Right atrium auricular region (tissue), 2 donors: Measurements from ENCODE around the gene HELZ. TPM values are rescaled to one million over a fixed set of nuclear protein-coding genes. Genes with fewer than 3 reads are reported as not detected.

Source experiments
- DNase-seq: peaks from one replicate; pipeline ENCODE4 v3.0.0-alpha.2; 2019; ENCODE audit warnings: low spot score
- H3K27ac ChIP-seq, 2 donors: fragments of 200-600 bp; sonication (generic); 1 replicate in 1 of 2; 2 replicates in 1 of 2; pipeline ENCODE4 v1.5.1; 2016 to 2019
- H3K27me3 ChIP-seq, 2 donors: fragments of 200-600 bp; sonication (generic); one replicate each; pipeline versions ENCODE4 v1.5.1 to v1.6.0; 2017 to 2019
- H3K36me3 ChIP-seq: fragments of 200-600 bp; sonication (generic); one replicate; pipeline ENCODE4 v1.5.1; 2016
- H3K4me1 ChIP-seq, 2 donors: fragments of 200-600 bp; sonication (generic); one replicate each; pipeline versions ENCODE4 v1.5.1 to v1.6.0; 2017 to 2019
- H3K4me3 ChIP-seq, 2 donors: fragments of 200-600 bp; sonication (generic); 1 replicate in 1 of 2; 2 replicates in 1 of 2; pipeline ENCODE4 v1.5.1; 2017 to 2019; ENCODE audit warnings: mild to moderate bottlenecking in 1 of 2, moderate library complexity in 1 of 2
- H3K9me3 ChIP-seq, 2 donors: fragments of 200-600 bp; sonication (generic); one replicate each; pipeline ENCODE4 v1.5.1; 2019
- total RNA-seq, 2 donors: library from RNA; depleted of rRNA; stranded (reverse); fragments of >200 nt; gene quantifications; one replicate each; pipeline ENCODE4 v1.1.0, GENCODE V29; 2016
- TF ChIP-seq, protein P1 (sequence below), 2 donors: fragments of 200-600 bp; sonication (generic); IDR thresholded peaks; one replicate each; pipeline ENCODE4 v1.5.1; 2019; ENCODE audit warnings: antibody characterized with exemption in 2 of 2

Gene HELZ
- total RNA-seq, 2 donors from 2014 or later, result 25.2 to 29.1 TPM

DNA sequence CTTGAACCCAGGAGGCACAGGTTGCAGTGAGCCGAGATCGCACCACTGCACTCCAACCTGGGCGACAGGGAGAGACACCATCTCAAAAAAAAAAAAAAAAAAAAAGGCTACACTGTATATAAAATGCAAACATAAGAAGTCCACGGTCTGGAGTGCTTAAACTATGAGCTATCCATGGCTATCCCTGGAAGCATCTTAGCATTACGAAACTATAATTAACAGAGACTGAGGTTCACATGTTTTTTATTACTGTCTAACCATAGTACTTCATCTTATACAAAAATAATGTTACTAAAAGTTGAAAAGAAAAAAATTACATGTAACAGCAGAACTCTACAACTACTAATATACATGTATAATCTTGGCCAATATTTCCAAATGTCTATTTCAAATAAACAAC lies 32.8 kb downstream of the HELZ start:
- H3K27ac ChIP-seq, result no peak overlapping the region
- TF ChIP-seq, protein P1, sequence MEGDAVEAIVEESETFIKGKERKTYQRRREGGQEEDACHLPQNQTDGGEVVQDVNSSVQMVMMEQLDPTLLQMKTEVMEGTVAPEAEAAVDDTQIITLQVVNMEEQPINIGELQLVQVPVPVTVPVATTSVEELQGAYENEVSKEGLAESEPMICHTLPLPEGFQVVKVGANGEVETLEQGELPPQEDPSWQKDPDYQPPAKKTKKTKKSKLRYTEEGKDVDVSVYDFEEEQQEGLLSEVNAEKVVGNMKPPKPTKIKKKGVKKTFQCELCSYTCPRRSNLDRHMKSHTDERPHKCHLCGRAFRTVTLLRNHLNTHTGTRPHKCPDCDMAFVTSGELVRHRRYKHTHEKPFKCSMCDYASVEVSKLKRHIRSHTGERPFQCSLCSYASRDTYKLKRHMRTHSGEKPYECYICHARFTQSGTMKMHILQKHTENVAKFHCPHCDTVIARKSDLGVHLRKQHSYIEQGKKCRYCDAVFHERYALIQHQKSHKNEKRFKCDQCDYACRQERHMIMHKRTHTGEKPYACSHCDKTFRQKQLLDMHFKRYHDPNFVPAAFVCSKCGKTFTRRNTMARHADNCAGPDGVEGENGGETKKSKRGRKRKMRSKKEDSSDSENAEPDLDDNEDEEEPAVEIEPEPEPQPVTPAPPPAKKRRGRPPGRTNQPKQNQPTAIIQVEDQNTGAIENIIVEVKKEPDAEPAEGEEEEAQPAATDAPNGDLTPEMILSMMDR (IDR thresholded peaks at IDR 0.05), result no peak
- H3K4me1 ChIP-seq, result peaks cover 0 to 19% of the 10 kb centered on the region in 2 donors
- H3K36me3 ChIP-seq, result peaks cover 12% of the 10 kb centered on the region
- H3K4me3 ChIP-seq, result no peak overlapping the region
- H3K27me3 ChIP-seq, result no peaks in the 10 kb centered on the region
- no peak for DNase-seq
- no peaks in the 10 kb centered on the region for H3K9me3 ChIP-seq

- no peak overlapping the region for H3K27ac ChIP-seq
- TF ChIP-seq, protein P1 (IDR thresholded peaks at IDR 0.05), result no peak
- no peaks in the 10 kb centered on the region for H3K27me3 ChIP-seq
- peaks cover 0 to 16% of the 10 kb centered on the region in 2 donors for H3K4me1 ChIP-seq
- no peak for DNase-seq
- peaks cover 11% of the 10 kb centered on the region for H3K36me3 ChIP-seq
- no peak overlapping the region for H3K4me3 ChIP-seq
- no peaks in the 10 kb centered on the region for H3K9me3 ChIP-seq
Observed at GRCh38 chr17:67211742-67212141, 33.3 kb downstream of the HELZ start.

DNA sequence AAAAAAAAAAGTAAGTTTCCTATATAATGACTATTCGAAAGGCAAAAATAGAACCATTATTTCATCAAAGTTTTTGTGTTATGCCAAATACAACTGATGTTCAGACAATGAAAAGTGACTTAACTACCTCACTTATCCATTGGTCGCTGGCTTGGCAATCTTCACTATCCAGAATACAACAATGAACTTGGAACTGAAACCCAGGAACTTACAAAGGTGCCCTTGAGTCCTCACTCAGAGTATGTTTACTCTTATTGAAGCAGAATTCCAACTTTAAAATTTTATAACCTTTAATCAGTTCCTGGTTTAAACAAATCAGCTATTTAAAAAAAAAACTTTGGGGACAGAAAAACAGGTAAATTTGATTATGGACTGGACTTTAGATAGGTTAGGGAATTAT lies 34.1 kb downstream of the HELZ start:
- H3K36me3 ChIP-seq, result peaks cover 11% of the 10 kb centered on the region
- H3K27me3 ChIP-seq, result no peaks in the 10 kb centered on the region
- H3K4me3 ChIP-seq, result no peak overlapping the region
- H3K4me1 ChIP-seq, result peaks cover 0 to 8% of the 10 kb centered on the region in 2 donors
- no peak for DNase-seq
- TF ChIP-seq, protein P1 (IDR thresholded peaks at IDR 0.05), result no peak
- H3K27ac ChIP-seq, result no peak overlapping the region
- H3K9me3 ChIP-seq, result no peaks in the 10 kb centered on the region

- DNase-seq, result no peak
- Histone ChIP-seq H3K36me3 (no peaks in the 10 kb centered on the region), H3K27me3 (no peaks in the 10 kb centered on the region), H3K27ac (no peak overlapping the region), H3K4me1 (peaks cover 0 to 7% of the 10 kb centered on the region in 2 donors), H3K9me3 (no peaks in the 10 kb centered on the region), H3K4me3 (no peak overlapping the region)
- TF ChIP-seq, protein P1 (IDR thresholded peaks at IDR 0.05), result no peak
Observed at GRCh38 chr17:67208232-67208631, 36.8 kb downstream of the HELZ start.

- DNase-seq, result no peak
- no peak overlapping the region for H3K27ac ChIP-seq
- no peak overlapping the region for H3K4me3 ChIP-seq
- H3K4me1 ChIP-seq, result peaks cover 0 to 7% of the 10 kb centered on the region in 2 donors
- TF ChIP-seq, protein P1 (IDR thresholded peaks at IDR 0.05), result no peak
- no peaks in the 10 kb centered on the region for H3K9me3 ChIP-seq
- H3K36me3 ChIP-seq, result peaks cover 28% of the 10 kb centered on the region
- no peaks in the 10 kb centered on the region for H3K27me3 ChIP-seq
Observed at GRCh38 chr17:67203818-67204217, 41.2 kb downstream of the HELZ start.

GRCh38 chr17:67202503-67202902 lies 42.5 kb downstream of the HELZ start:
- no peak for DNase-seq
- Histone ChIP-seq H3K36me3 (peaks cover 28% of the 10 kb centered on the region), H3K27ac (no peak overlapping the region)

More at GRCh38 chr17:67202503-67202902, 42.5 kb downstream of the HELZ start:
- H3K9me3 ChIP-seq, result no peaks in the 10 kb centered on the region
- TF ChIP-seq, protein P1 (IDR thresholded peaks at IDR 0.05), result no peak
- no peaks in the 10 kb centered on the region for H3K4me1 ChIP-seq
- H3K27me3 ChIP-seq, result no peaks in the 10 kb centered on the region
- no peak overlapping the region for H3K4me3 ChIP-seq
